Neural cell (in vitro differentiated cells): Measurements from ENCODE around the gene IDH3A.

Experiments
- EP300 ChIP-seq: fragments of 450-650 bp; conservative IDR thresholded peaks from 2 replicates; pipeline ENCODE4 v1.6.1; 2014; ENCODE audit warnings: antibody characterized with exemption, mild to moderate bottlenecking, moderate library complexity; ENCODE audit not compliant: poor library complexity, severe bottlenecking
- POLR2AphosphoS5 ChIP-seq: IDR thresholded peaks from 2 replicates; pipeline ENCODE4 v1.6.1; 2012
- RAD21 ChIP-seq: fragments of 450-650 bp; conservative IDR thresholded peaks from 2 replicates; pipeline ENCODE4 v1.6.1; 2014; ENCODE audit warnings: antibody characterized with exemption, mild to moderate bottlenecking, moderate library complexity
- TAF1 ChIP-seq: IDR thresholded peaks from 2 replicates; pipeline ENCODE4 v1.6.1; 2012; ENCODE audit warnings: low read depth
- TF ChIP-seq, protein P1 (sequence below): fragments of 450-650 bp; IDR thresholded peaks from 2 replicates; pipeline ENCODE4 v1.5.1; 2014; ENCODE audit warnings: antibody characterized with exemption, mild to moderate bottlenecking, moderate library complexity; ENCODE audit not compliant: poor library complexity, severe bottlenecking

DNA sequence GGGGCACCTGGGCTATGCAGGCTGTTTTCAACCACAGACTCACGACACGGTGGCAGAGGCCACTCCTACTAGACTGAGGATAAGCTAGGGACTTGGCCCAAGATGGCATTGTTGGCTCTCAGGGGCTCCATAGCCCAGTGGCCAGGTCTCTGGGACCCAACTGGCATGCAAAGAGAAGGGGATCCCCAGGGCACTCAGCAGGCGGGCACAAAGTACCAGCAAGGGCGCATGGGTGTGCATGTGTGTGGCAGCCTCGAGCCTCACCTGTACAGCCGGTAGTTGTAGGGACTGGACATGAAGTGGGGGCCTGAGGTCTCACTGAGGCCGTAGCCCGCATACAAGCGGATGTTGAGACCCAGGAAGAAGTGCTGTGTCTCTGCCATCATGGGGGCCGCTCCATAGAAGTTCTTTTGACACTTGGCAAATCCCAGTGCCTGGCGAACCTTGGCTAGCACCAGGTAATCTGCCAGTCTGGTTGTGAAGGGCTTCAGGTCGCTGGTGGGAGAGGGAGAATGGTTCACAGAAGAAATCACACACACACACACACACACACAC is 30.2 kb downstream of the IDH3A start:
- TF ChIP-seq, protein P1, sequence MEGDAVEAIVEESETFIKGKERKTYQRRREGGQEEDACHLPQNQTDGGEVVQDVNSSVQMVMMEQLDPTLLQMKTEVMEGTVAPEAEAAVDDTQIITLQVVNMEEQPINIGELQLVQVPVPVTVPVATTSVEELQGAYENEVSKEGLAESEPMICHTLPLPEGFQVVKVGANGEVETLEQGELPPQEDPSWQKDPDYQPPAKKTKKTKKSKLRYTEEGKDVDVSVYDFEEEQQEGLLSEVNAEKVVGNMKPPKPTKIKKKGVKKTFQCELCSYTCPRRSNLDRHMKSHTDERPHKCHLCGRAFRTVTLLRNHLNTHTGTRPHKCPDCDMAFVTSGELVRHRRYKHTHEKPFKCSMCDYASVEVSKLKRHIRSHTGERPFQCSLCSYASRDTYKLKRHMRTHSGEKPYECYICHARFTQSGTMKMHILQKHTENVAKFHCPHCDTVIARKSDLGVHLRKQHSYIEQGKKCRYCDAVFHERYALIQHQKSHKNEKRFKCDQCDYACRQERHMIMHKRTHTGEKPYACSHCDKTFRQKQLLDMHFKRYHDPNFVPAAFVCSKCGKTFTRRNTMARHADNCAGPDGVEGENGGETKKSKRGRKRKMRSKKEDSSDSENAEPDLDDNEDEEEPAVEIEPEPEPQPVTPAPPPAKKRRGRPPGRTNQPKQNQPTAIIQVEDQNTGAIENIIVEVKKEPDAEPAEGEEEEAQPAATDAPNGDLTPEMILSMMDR = no peak
- TF ChIP-seq POLR2AphosphoS5 (no peak), RAD21 (no peak), TAF1 (no peak), EP300 (no peak)
